GM23338 (cell line): ENCODE measurements around the gene ARHGEF9. TPM values are rescaled to one million over a fixed set of nuclear protein-coding genes. Genes with fewer than 3 reads are reported as not detected.

ENCODE experiments used
- ATAC-seq: fragments of 200-7000 bp; cut with Tn5 transposase; 3 replicates; pipeline ENCODE4 v1.9.1; 2020
- DNase-seq: peaks from one replicate; pipeline ENCODE4 v3.0.0-alpha.2; 2015; ENCODE audit warnings: low spot score
- H2AFZ ChIP-seq: fragments of 200-600 bp; sonication (generic); 2 replicates; pipeline ENCODE4 v1.8.0; 2016; ENCODE audit warnings: antibody characterized with exemption, mild to moderate bottlenecking, moderate library complexity
- H3F3A ChIP-seq: fragments of 200-600 bp; sonication (generic); replicated peaks from 2 replicates; pipeline ENCODE4 v1.8.0; 2017; ENCODE audit warnings: antibody characterized with exemption, mixed run types, low read depth
- H3K27ac ChIP-seq: fragments of 200-600 bp; sonication (generic); 2 replicates; pipeline ENCODE4 v1.6.1; 2016; ENCODE audit warnings: low read depth
- H3K27me3 ChIP-seq: fragments of 200-600 bp; sonication (generic); 2 replicates; pipeline ENCODE4 v1.8.0; 2016; ENCODE audit warnings: mild to moderate bottlenecking, mixed run types, moderate library complexity; ENCODE audit not compliant: insufficient read depth
- H3K36me3 ChIP-seq: fragments of 200-600 bp; sonication (generic); 2 replicates; pipeline ENCODE4 v1.8.0; 2016; ENCODE audit warnings: mild to moderate bottlenecking; ENCODE audit not compliant: insufficient read depth
- H3K4me1 ChIP-seq: fragments of 200-600 bp; sonication (generic); 2 replicates; pipeline ENCODE4 v1.8.0; 2016; ENCODE audit warnings: mild to moderate bottlenecking, moderate library complexity; ENCODE audit not compliant: insufficient read depth
- H3K4me2 ChIP-seq: fragments of 200-600 bp; sonication (generic); 2 replicates; pipeline ENCODE4 v1.7.1; 2017; ENCODE audit warnings: mixed run types
- H3K4me3 ChIP-seq: fragments of 200-600 bp; sonication (generic); 2 replicates; pipeline ENCODE4 v1.6.1; 2016; ENCODE audit warnings: mixed run types
- H3K79me2 ChIP-seq: fragments of 200-600 bp; sonication (generic); replicated peaks from 2 replicates; pipeline ENCODE4 v1.8.0; 2017; ENCODE audit warnings: mild to moderate bottlenecking; ENCODE audit not compliant: insufficient read depth
- H3K9me2 ChIP-seq: fragments of 200-600 bp; sonication (generic); 2 replicates; pipeline ENCODE4 v1.8.0; 2017; ENCODE audit not compliant: insufficient read depth
- H4K20me1 ChIP-seq: fragments of 200-600 bp; sonication (generic); replicated peaks from 2 replicates; pipeline ENCODE4 v1.8.0; 2017; ENCODE audit warnings: mild to moderate bottlenecking; ENCODE audit not compliant: insufficient read depth
- H3K27ac Mint-ChIP-seq: 2 replicates; pipeline ENCODE4 v1.8.0; 2020; ENCODE audit warnings: inconsistent platforms, mild to moderate bottlenecking, moderate library complexity, mixed read lengths
- H3K27me3 Mint-ChIP-seq: 3 replicates; pipeline ENCODE4 v1.8.0; 2022; ENCODE audit warnings: low read depth, mild to moderate bottlenecking, moderate library complexity, mixed read lengths, inconsistent platforms; ENCODE audit not compliant: insufficient read depth, poor library complexity
- H3K36me3 Mint-ChIP-seq: 3 replicates; pipeline ENCODE4 v1.8.0; 2021; ENCODE audit warnings: low read depth, mild to moderate bottlenecking, inconsistent platforms, moderate library complexity, mixed read lengths
- H3K4me1 Mint-ChIP-seq: 3 replicates; pipeline ENCODE4 v1.8.0; 2020; ENCODE audit warnings: mild to moderate bottlenecking, inconsistent platforms, mixed read lengths
- H3K4me3 Mint-ChIP-seq: 3 replicates; pipeline ENCODE4 v1.8.0; 2021; ENCODE audit warnings: moderate library complexity, mild to moderate bottlenecking, inconsistent platforms, mixed read lengths
- H3K9me3 Mint-ChIP-seq: 3 replicates; pipeline ENCODE4 v1.8.0; 2020; ENCODE audit warnings: moderate library complexity, mild to moderate bottlenecking, inconsistent platforms, mixed read lengths
- JUNB ChIP-seq: IDR thresholded peaks from one replicate; pipeline ENCODE4 v1.6.1; 2016; ENCODE audit warnings: antibody characterized with exemption; ENCODE audit not compliant: unreplicated experiment
- POLR2AphosphoS5 ChIP-seq: IDR thresholded peaks from 2 replicates; pipeline ENCODE4 v1.6.1; 2016; ENCODE audit warnings: antibody characterized with exemption, low read depth
- STAT1 ChIP-seq: IDR thresholded peaks from one replicate; pipeline ENCODE4 v1.6.1; 2016; ENCODE audit warnings: antibody characterized with exemption; ENCODE audit not compliant: unreplicated experiment
- ZNF114 ChIP-seq: fragments of 250-450 bp; sonication (Bioruptor Pico); IDR thresholded peaks from 2 replicates; pipeline ENCODE4 v1.5.0; 2020; ENCODE audit warnings: mild to moderate bottlenecking, moderate library complexity
- ZNF331 ChIP-seq: fragments of 250-450 bp; sonication (Bioruptor Pico); IDR thresholded peaks from 2 replicates; pipeline ENCODE4 v1.5.0; 2020; ENCODE audit warnings: low read depth, mild to moderate bottlenecking, moderate library complexity
- ZNF462 ChIP-seq: fragments of 250-450 bp; sonication (Bioruptor Pico); IDR thresholded peaks from 2 replicates; pipeline ENCODE4 v1.5.0; 2020; ENCODE audit warnings: mild to moderate bottlenecking, moderate library complexity
- polyA plus RNA-seq: library from polyadenylated mRNA; unstranded; fragments of >200 nt; fragmentation: Nextera tagmentation; extraction: Ambion mirVana; gene quantifications from 2 replicates; pipeline ENCODE4 v1.2.1, GENCODE V29; 2016
- total RNA-seq: library from RNA; depleted of rRNA; stranded (reverse); fragments of >200 nt; shearing (Covaris generic); gene quantifications from 2 replicates; pipeline ENCODE4 v1.2.3, GENCODE V29; 2014

The ARHGEF9 gene
- total and polyA plus RNA-seq, 2 experiments from 2014 or later, result 23.1 to 35.9 TPM

DNA sequence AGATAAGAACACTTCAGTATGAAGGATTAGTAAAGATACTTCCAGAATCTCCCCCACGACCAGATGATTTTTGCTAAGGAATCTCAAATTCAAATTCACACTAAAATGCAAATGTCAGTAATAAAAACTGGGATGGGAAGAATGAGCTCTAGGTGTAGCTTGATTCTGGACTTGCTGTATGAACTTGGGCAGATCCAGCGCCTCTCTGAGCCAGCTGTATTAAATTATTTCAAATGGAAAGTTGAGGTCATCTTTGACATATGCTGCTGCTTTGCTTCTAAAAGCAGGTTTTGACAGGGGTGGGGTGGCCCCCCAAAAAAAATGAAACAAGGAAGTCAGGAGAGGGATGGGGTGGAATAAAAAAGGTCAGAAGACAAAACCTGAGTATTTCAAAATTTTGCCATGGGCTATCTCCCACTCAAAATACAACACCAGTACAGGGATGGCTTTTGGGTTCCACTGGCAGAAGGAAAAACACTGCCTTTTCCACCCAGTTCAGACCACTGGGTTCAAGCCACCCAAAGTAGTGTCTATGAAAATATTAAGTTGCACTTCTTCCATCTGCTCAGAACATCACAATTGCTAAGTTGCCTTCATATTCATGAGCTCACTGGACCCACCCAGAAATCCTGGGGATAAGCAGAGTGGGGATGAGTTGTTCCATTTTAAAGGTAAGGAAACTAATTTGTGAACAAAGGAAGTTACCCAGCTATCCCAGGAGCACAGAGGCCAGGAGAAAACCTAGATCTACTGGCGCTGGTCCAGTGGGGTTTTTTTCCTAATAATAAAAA lies 47.7 kb downstream of the ARHGEF9 start (continued):
- TF ChIP-seq ZNF462 (CRISPR knock-in tag), result no peak
- no peak for TF ChIP-seq ZNF114
- no peak for TF ChIP-seq ZNF331 (CRISPR knock-in tag)

- ATAC-seq (no peak), DNase-seq (no peak)
- Mint-ChIP-seq H3K4me1 (peaks cover 17% of the 10 kb centered on the region; the same call in 2 of the 3 replicates), H3K9me3 (no peaks in the 10 kb centered on the region), H3K27me3 (no peaks in the 10 kb centered on the region), H3K4me3 (no peak overlapping the region), H3K27ac (no peak overlapping the region), H3K36me3 (peaks cover 9% of the 10 kb centered on the region; the same call in 2 of the 3 replicates)
- Histone ChIP-seq H3K4me2 (no peak overlapping the region), H2AFZ (no peak overlapping the region), H4K20me1 (peaks cover 3% of the 10 kb centered on the region), H3K4me1 (peaks cover 9% of the 10 kb centered on the region; the same call in 1 of the 2 replicates), H3K27ac (no peak overlapping the region), H3F3A (no peaks in the 10 kb centered on the region), H3K9me2 (no peaks in the 10 kb centered on the region), H3K27me3 (no peaks in the 10 kb centered on the region), H3K36me3 (no peaks in the 10 kb centered on the region), H3K4me3 (no peak overlapping the region), H3K79me2 (peaks cover 48% of the 10 kb centered on the region)
- TF ChIP-seq STAT1 (no peak), JUNB (no peak), ZNF331 (CRISPR knock-in tag) (no peak), POLR2AphosphoS5 (no peak)
Observed at GRCh38 chrX:63735882-63736281, 49.1 kb downstream of the ARHGEF9 start.
